Measurements from ENCODE around the gene PHRF1. TPM values are rescaled to one million over a fixed set of nuclear protein-coding genes. Genes with fewer than 3 reads are reported as not detected.
A peak's percentile ranks its signal among the peaks of the same experiment; 100 is the strongest.

Gene PHRF1
- total and polyA plus RNA-seq, 9 of the 15 experiments (the other 6 are each of a cell fraction or from before 2014, with no cell fraction given) = 0.07 to 37.2 (median 7.7) TPM

- TF ChIP-seq ZNF707 (CRISPR knock-in tag; conservative IDR thresholded peaks at IDR 0.05) (no peak), HOMEZ (CRISPR knock-in tag; IDR thresholded peaks at IDR 0.05) (no peak), ZNF561 (CRISPR knock-in tag; conservative IDR thresholded peaks at IDR 0.05) (no peak), HSF4 (CRISPR knock-in tag; IDR thresholded peaks at IDR 0.05; ENCODE audit: borderline replicate concordance) (no peak), FOS (IDR thresholded peaks at IDR 0.05; ENCODE audit: extremely low read depth, insufficient read length) (peak; percentile 11), DPF2 (IDR thresholded peaks at IDR 0.05) (peak; percentile 61; the same call in 1 of the 2 replicates), CBX8 (IDR thresholded peaks at IDR 0.05; ENCODE audit: borderline replicate concordance, extremely low read depth, low read depth, low read length, poor library complexity, severe bottlenecking) (no peak), ZNF274 (IDR thresholded peaks at IDR 0.05; ENCODE audit: borderline replicate concordance, low read depth, low read length) (no peak), ZBED1 (IDR thresholded peaks at IDR 0.05) (no peak), NRF1 (conservative IDR thresholded peaks at IDR 0.05 in 1 of 2, IDR thresholded peaks at IDR 0.05 in 1 of 2) (peak; percentile 42 to 44; a peak in 2 of 4 replicates), ZNF282 (CRISPR knock-in tag; IDR thresholded peaks at IDR 0.05) (no peak), ARID4B (CRISPR knock-in tag; IDR thresholded peaks at IDR 0.05) (peak; percentile 65; the same call in 1 of the 2 replicates), MITF (IDR thresholded peaks at IDR 0.05) (no peak)
- TF ChIP-seq, protein P1, sequence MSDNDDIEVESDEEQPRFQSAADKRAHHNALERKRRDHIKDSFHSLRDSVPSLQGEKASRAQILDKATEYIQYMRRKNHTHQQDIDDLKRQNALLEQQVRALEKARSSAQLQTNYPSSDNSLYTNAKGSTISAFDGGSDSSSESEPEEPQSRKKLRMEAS (CRISPR knock-in tag; IDR thresholded peaks at IDR 0.05) = peak; percentile 52; the same call in 1 of the 2 replicates
- TF ChIP-seq, protein P2, sequence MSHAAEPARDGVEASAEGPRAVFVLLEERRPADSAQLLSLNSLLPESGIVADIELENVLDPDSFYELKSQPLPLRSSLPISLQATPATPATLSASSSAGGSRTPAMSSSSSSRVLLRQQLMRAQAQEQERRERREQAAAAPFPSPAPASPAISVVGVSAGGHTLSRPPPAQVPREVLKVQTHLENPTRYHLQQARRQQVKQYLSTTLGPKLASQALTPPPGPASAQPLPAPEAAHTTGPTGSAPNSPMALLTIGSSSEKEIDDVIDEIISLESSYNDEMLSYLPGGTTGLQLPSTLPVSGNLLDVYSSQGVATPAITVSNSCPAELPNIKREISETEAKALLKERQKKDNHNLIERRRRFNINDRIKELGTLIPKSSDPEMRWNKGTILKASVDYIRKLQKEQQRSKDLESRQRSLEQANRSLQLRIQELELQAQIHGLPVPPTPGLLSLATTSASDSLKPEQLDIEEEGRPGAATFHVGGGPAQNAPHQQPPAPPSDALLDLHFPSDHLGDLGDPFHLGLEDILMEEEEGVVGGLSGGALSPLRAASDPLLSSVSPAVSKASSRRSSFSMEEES (CRISPR knock-in tag; IDR thresholded peaks at IDR 0.05) = no peak
- TF ChIP-seq, protein P3, sequence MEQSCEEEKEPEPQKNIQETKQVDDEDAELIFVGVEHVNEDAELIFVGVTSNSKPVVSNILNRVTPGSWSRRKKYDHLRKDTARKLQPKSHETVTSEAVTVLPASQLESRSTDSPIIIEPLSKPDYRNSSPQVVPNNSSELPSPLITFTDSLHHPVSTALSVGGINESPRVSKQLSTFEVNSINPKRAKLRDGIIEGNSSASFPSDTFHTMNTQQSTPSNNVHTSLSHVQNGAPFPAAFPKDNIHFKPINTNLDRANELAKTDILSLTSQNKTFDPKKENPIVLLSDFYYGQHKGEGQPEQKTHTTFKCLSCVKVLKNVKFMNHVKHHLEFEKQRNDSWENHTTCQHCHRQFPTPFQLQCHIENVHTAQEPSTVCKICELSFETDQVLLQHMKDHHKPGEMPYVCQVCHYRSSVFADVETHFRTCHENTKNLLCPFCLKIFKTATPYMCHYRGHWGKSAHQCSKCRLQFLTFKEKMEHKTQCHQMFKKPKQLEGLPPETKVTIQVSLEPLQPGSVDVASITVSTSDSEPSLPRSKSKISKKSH (CRISPR knock-in tag; IDR thresholded peaks at IDR 0.05) = no peak
Observed at GRCh38 chr11:587978-588380, 11.7 kb downstream of the PHRF1 start (continued).

Measured in K562 (cell line).